ENCODE results near the gene NHERF1. TPM values are rescaled to one million over a fixed set of nuclear protein-coding genes. Genes with fewer than 3 reads are reported as not detected.

The NHERF1 gene
- total and polyA plus RNA-seq, 2 donors (not counting 1 experiment from before 2014, with no cell fraction given), result 56.2 to 81.8 TPM

- no peaks in the 10 kb centered on the region for H3K27me3 ChIP-seq (replicated peaks in 1 of 4; ENCODE audit: control extremely low read depth in 1 of 4, control insufficient read depth in 3 of 4, insufficient read depth in 4 of 4, low read length in 3 of 4)
- WGBS (ENCODE audit: insufficient coverage), result 96% methylated on average over 5 of the region's 5 CpGs
- POLR2A ChIA-PET, result no interaction called here
- Mint-ChIP-seq H3K9me3 (ENCODE audit: insufficient read depth) (no peaks in the 10 kb centered on the region), H3K27ac (no peak overlapping the region), H3K4me1 (no peaks in the 10 kb centered on the region), H3K27me3 (no peaks in the 10 kb centered on the region), H3K4me3 (no peak overlapping the region)
- no peaks in the 10 kb centered on the region for H4K20me1 ChIP-seq (ENCODE audit: control insufficient read depth, insufficient read depth, low read length, poor library complexity, severe bottlenecking)
- H2AFZ ChIP-seq (ENCODE audit: insufficient read depth, low read depth, low read length, poor library complexity, severe bottlenecking), result no peak overlapping the region
- no peak overlapping the region for H3K27ac ChIP-seq (ENCODE audit: low read length in 2 of 2)
- H3K4me1 ChIP-seq (ENCODE audit: control insufficient read depth in 2 of 2, insufficient read depth in 2 of 2, low read length in 2 of 2), result no peaks in the 10 kb centered on the region
- peaks cover 0 to 13% of the 10 kb centered on the region in 2 experiments for H3K36me3 ChIP-seq (replicated peaks in 1 of 2; ENCODE audit: control extremely low read depth in 1 of 2, control insufficient read depth in 1 of 2, extremely low read depth in 1 of 2, insufficient read depth in 2 of 2, low read length in 1 of 2)
- H3K9me3 ChIP-seq (ENCODE audit: control extremely low read depth in 1 of 3, control insufficient read depth in 2 of 3, insufficient read depth in 1 of 3, low read length in 2 of 3), result no peaks in the 10 kb centered on the region
- no peak overlapping the region for H3K9ac ChIP-seq (ENCODE audit: low read length)
- H3K4me3 ChIP-seq (ENCODE audit: control extremely low read depth in 1 of 5, extremely low read depth in 1 of 5, insufficient read depth in 1 of 5, low read depth in 2 of 5, low read length in 4 of 5), result no peak overlapping the region
- CTCF ChIA-PET, result no interaction called here
- H3K79me2 ChIP-seq (ENCODE audit: control insufficient read depth, insufficient read depth, low read length), result no peaks in the 10 kb centered on the region
- TF ChIP-seq EZH2 (IDR thresholded peaks at IDR 0.05; ENCODE audit: borderline replicate concordance, insufficient read depth, low read depth, low read length, poor library complexity, severe bottlenecking), result no peak
- TF ChIP-seq CTCF (IDR thresholded peaks at IDR 0.05), result no peak
- H3K4me2 ChIP-seq (replicated peaks; ENCODE audit: low read depth, low read length, poor library complexity, severe bottlenecking), result no peak overlapping the region
- DNase-seq (no peak), ATAC-seq (ENCODE audit: low read depth) (no peak)
- intact Hi-C loops (cut with micrococcal nuclease), result no loop called here
Measured at GRCh38 chr17:74803971-74804370, 55.5 kb downstream of the NHERF1 start.

GRCh38 chr17:74804683-74805082, 56.3 kb downstream of the NHERF1 start:
- POLR2A ChIA-PET, result no interaction called here
- CTCF ChIA-PET, result no interaction called here
- H3K27ac Mint-ChIP-seq, result no peak overlapping the region
- ATAC-seq (ENCODE audit: low read depth) (no peak), DNase-seq (no peak)
- Histone ChIP-seq H3K4me1 (ENCODE audit: control insufficient read depth in 2 of 2, insufficient read depth in 2 of 2, low read length in 2 of 2) (no peaks in the 10 kb centered on the region), H3K4me2 (replicated peaks; ENCODE audit: low read depth, low read length, poor library complexity, severe bottlenecking) (no peak overlapping the region), H3K4me3 (ENCODE audit: control extremely low read depth in 1 of 5, extremely low read depth in 1 of 5, insufficient read depth in 1 of 5, low read depth in 2 of 5, low read length in 4 of 5) (no peak overlapping the region), H4K20me1 (ENCODE audit: control insufficient read depth, insufficient read depth, low read length, poor library complexity, severe bottlenecking) (no peaks in the 10 kb centered on the region), H2AFZ (ENCODE audit: insufficient read depth, low read depth, low read length, poor library complexity, severe bottlenecking) (no peak overlapping the region), H3K27ac (ENCODE audit: low read length in 2 of 2) (no peak overlapping the region), H3K36me3 (replicated peaks in 1 of 2; ENCODE audit: control extremely low read depth in 1 of 2, control insufficient read depth in 1 of 2, extremely low read depth in 1 of 2, insufficient read depth in 2 of 2, low read length in 1 of 2) (peaks cover 0 to 10% of the 10 kb centered on the region in 2 experiments), H3K9ac (ENCODE audit: low read length) (no peak overlapping the region), H3K27me3 (replicated peaks in 1 of 4; ENCODE audit: control extremely low read depth in 1 of 4, control insufficient read depth in 3 of 4, insufficient read depth in 4 of 4, low read length in 3 of 4) (no peaks in the 10 kb centered on the region), H3K79me2 (ENCODE audit: control insufficient read depth, insufficient read depth, low read length) (no peaks in the 10 kb centered on the region), H3K9me3 (ENCODE audit: control extremely low read depth in 1 of 3, control insufficient read depth in 2 of 3, insufficient read depth in 1 of 3, low read length in 2 of 3) (no peaks in the 10 kb centered on the region)
- no peaks in the 10 kb centered on the region for H3K27me3 Mint-ChIP-seq
- H3K9me3 Mint-ChIP-seq (ENCODE audit: insufficient read depth), result no peaks in the 10 kb centered on the region
- intact Hi-C loops (cut with micrococcal nuclease), result no loop called here
- 94% methylated on average over 7 of the region's 7 CpGs for WGBS (ENCODE audit: insufficient coverage)
- no peaks in the 10 kb centered on the region for H3K4me1 Mint-ChIP-seq
- H3K4me3 Mint-ChIP-seq, result no peak overlapping the region
- TF ChIP-seq EZH2 (IDR thresholded peaks at IDR 0.05; ENCODE audit: borderline replicate concordance, insufficient read depth, low read depth, low read length, poor library complexity, severe bottlenecking), result no peak
- no peak for TF ChIP-seq CTCF (IDR thresholded peaks at IDR 0.05)
